NCI-H1105 treated with DMSO at 0.1 percent for 48 hours (cell line): ENCODE data around the gene SUGCT.
"Not testable (repeated sequence)": the region's sequence is repeated elsewhere in the genome, so short reads cannot be mapped to it uniquely, and the experiment has no call there.

Experiments
- DNase-seq: peaks from one replicate; lab custom pipeline; 2025; lab: John Stamatoyannopoulos, UW

SUGCT gene

DNA sequence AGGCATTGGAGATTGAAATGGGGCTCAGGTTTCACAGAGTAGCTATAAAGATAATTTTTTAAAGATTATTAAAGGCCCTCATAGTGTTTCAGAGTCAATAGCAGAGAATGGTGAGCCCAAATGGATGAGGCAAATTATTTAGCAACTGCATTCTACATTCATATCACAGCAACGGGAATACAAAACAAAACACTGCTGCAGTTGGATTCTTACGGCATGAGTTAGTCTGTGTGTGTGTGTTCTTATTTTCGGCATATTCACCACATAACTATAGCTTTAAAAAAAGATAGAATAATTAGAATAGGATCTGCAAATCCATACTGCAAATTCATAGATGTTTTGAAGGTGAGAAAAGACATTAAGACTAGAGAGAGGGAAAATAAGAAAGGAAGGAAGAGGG, 66.0 kb downstream of the SUGCT start:
- no peak for DNase-seq

DNA sequence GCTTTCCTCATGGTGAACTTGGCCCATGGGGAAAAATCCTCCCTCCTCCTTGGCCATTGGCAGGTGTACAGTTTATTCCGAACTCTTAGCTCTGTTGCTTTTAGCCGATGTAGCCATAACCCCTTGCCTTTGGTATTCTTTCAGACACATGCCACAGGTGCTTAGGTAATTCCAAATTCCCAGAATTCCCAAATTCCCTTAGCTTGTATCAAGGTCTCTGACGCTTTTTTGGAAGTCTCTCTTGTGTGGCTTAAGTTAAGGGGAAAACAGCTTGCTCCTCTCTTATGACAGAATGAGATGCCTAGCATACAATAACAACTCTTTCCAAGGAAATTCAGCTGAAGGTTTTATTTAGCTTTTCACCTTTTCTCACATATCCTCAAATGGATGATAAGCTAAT, 68.0 kb downstream of the SUGCT start:
- no peak for DNase-seq

DNA sequence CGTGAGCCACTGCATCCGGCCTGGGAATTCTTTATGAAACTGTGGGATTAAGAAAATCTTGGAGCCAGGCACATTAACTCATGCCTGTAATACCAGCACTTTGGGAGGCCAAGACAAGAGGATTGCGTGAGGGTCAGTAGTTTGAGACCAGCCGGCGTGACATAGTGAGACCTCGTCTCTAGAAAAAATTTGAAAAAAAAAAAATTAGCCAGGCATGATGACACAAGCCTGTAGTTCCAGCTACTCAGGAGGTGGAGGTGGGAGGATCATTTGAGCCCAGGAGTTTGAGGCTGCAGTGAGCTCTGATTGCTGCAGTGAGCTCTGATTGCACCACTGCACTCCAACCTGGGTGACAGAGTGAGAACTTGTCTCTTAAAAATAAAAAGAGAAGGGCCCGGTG, 69.8 kb downstream of the SUGCT start:
- no peak for DNase-seq

DNA sequence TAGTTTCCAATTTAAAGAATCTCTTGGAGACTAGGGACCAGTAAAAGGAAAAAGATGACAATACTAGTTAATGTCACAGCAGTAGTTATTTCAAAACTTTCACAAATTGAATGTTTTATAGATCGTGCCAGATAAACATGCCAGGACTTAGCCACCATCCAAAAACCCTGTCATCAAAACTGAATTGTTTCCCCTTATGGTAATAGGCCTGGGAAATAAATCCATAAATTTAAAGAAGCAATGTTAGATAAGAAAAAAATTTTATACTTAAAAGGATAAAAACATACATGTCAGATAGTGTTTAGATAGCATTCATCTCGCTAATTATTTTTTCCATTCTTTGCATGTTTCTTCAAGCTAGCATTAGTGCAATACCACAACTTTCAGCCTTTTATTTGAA, 71.2 kb downstream of the SUGCT start:
- no peak for DNase-seq

DNA sequence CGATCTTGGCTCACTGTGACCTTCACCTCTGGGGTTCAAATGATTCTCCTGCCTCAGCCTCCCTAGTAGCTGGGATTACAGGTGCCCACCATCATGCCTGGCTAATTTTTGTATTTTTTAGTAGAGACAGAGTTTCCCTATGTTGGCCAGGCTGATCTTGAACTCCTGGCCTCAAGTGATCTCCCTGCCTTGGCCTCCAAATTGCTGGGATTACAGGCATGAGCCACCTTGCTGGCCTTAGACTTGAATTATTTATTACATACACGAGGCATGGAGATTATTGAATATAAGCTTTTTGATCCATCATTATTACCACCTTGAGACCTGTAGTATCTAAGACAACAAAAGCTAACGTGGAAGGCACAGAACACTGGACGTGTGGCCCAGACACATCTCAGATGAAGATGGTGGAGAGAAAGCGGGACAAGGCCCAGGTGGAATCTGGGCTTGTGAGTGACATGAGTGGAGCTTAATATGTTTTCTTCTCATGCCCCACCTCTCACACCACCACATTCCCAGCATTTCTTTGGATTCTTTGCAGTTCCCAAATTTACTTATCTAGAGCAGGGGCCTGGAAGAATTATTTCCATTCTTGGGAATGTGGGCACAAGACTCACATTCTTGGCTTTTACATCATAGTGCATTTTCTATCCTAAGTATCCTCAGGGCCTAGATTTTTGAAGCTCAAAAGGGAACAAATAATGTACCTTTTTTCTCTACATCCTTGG, 76.6 kb downstream of the SUGCT start:
- DNase-seq = no peak

DNA sequence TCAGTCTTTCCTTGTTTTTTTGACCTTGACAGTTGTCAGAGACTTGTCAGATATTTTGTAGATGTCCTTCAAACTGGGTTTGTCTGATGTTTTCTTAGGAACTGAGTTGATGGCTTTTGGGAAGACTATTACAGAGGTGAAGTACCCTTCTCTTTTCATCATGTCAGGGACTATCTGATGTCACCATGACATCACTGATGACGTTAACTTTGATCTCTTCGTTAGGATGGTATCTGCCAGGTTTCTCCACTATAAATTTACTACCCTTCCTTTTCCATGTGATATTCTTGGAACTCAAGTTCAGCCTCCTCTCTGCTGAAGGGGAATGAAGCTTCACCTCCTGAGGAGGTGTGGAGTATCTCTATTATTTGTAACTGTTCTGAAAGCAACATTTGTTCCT, 78.5 kb downstream of the SUGCT start:
- DNase-seq = no peak

DNA sequence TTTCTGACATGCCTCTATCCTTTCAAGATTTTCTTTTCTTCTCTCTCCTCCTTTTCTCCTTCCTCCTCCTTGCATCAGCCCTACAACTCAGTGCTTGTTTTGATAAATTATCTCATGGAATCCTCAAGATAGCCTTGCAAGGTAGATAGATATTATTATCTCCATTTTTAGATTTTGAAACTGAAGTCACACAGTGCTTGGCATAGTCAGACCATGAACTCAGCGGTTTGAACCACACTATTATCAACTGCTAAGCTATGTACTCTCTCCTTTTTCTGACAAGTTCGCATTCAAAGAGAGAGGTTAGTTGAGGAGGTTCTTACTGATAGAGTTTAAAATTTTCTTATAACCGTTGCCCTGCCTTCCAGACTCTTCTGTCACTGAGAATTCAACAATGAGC, 79.1 kb downstream of the SUGCT start:
- DNase-seq = no peak

DNA sequence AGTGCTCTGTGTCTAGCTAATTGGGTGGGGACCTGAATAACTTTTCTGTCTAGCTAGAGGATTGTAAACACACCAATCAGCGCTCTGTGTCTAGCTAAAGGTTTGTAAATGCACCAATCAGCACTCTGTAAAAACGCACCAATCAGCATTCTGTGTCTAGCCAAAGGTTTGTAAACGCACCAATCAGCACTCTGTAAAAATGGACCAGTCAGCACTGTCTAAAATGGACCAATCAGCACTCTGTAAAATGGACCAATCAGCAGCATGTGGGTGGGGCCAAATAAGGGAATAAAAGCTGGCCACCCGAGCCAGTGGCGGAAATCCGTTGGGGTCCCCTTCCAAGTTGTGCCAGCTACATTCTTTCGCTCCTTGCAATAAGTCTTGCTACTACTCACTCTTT, 83.8 kb downstream of the SUGCT start:
- DNase-seq = not testable (repeated sequence)

DNA sequence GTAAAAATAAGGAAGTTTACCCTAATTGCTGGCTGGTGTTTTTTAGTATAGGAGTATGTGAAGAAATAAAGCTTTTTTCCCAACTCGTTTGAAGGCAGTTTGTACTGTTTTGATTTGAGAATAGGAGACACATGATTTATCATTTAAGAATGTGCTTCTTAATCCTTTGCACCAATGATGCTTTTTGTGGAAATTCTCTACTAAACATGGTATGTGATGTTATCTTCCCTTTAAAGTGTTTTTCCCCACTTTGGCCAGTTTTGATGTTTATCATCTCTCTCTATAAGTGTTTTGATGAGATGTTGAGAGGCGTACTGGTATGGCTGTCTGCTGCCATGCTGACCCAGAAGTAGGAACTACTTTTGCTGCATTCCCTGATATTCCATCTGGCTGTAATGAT, 85.1 kb downstream of the SUGCT start:
- DNase-seq = no peak

DNA sequence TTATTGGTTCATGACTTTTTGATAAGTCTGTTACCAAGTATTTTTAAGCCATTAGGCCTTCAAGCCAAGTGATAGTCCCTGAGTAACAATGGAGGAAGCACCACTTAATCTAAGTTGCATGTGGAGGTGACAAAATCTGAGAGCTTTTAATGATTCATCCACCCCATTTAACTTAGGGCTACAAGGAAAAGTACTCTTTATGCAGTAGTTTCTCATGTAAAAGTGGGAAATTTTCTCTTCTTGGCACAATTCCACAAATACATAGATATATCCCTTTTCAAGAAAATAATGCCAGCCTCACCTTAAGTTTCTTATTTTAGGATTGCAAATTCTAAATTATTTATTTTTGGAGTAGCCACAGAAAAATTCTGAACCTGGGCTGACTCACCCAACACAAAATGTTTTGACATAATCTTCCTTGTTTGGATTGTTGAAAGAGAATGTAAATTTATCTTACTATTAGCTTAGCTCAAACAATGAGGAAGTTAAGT, 85.7 kb downstream of the SUGCT start:
- no peak for DNase-seq

DNA sequence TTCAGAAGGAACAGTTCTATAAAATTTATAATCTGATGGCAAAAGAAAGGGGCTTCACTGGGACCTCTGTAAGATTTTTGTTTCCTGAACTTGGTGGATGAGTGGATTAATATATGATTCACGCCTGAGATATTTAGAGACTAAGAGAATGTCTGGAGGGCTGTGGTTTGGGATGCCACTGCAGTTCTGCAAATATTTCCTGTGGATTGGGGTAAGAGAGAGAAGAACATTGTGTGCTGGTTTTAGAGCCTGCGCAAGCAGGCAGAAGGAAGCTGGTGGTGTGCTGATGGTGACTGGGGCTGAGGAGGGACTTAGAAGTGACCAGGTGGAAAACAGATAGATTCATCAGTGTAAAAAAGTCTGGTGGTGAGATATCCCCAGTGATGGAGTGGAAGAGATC, 87.0 kb downstream of the SUGCT start:
- DNase-seq = no peak

DNA sequence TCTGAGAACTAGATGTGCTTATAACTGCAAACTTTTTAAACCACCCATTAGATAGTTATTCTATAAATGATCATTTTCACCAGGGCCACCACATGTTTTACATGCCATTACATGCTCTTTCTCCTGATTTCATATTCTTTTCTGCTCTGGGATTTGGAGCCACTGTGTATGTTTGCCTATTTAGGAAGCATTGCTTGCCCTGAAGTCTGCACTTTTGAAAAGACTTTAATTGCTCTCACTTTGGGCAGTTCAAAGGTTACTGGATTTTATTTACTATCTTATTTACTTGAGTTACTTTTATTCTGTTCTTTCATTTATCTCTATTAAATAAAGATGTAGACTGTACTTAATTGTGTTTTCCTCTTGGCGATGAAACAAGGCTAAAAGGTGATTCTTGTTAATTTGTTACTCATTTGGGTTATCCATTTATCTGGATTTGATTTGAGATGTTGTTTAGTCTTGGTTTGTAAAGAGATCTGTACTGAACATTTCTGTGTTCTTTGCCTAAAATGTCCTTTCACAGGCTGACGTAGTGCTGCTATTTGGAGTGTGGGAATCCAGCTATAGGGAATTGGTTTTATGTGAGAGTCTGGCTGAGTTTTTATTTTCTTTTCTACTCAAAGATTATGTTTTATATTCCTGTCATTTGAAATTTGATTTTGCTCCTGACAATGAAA, 88.8 kb downstream of the SUGCT start:
- DNase-seq = no peak

DNA sequence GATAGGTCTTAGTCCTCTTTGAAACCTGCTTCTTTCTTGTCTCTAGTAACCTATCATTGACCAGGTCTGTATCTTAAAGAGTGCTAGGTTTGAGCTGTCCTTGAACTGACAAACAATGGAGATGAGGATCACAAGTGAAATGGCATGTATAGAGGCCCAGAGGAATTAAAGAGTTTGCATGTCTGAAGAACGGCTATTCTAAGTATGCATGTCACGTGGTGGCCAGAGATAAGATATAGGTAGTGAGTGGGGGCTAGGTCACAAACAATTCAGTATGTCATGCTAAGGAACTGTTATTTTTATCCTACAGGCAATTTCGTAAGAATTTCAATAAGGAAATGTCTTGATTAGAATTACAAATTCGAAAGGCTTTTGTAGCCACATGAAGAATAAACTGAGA, 95.3 kb downstream of the SUGCT start:
- DNase-seq = no peak

DNA sequence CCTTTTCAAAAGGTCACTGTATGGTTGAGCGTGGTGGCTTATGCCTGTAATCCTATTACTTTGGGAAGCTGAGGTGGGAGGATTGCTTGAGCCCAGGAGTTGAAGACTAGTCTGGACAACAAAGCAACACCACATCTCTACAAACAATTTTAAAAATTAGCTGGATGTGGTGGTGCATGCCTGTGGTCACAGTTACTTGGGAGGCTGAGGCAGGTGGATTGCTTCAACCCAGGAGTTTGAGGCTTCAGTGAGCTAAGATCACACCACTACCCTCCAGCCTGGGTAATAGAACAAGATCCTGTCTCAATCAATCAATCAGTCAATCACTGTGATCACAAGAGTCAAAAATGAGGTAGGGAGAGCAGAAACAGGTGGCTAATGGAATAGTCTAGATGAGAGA, 97.0 kb downstream of the SUGCT start:
- no peak for DNase-seq

DNA sequence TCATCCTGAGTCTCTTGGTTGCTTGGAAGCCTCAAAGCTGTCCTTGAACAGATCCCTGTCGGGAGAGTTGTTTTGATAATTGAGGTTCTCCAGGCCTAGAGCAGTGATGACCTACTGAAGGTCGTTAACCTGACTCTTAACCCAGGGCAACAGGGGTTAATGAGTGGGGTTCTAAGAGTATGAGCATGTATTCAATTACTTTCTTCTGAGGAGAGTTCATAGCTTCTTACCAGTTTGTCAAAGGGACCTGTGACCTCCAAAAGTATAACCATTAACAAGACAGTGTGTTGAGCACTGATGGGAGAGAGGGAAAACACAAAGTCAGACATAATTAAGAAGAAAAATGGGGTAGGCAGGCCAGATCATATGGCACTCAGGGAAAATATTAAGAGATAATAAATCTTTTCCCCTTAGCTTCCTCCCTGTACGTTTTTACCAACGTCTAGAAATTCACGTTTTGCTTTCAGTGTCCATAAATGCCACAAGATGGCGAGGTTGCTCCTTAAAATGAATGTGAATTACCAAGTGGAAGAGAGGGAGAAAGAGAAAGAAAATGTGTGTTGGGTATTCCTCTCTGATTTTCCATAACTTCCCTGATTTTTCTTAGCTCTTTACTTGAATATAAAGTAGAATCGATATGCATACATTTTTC, 97.6 kb downstream of the SUGCT start:
- peak; percentile 50 for DNase-seq

DNA sequence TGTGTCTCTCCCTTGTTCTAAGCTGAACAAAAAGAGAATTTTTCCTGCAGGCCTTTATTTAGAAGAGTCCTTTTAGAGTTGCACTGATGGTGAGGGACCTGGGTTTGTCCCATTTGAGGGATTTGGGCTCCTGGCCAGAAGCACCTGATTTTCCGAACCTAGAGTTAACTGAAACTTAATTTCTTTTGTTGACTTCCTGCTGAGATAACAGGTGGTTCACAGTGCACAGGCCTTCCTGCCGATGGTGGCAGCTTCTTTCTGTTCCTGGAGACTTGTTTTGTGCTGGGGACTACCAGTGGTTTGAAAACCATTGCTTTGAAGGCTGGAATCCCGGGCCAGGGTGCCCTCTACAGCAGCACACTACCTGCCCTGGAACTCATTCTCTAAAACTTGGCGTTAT, 99.2 kb downstream of the SUGCT start:
- DNase-seq = no peak

DNA sequence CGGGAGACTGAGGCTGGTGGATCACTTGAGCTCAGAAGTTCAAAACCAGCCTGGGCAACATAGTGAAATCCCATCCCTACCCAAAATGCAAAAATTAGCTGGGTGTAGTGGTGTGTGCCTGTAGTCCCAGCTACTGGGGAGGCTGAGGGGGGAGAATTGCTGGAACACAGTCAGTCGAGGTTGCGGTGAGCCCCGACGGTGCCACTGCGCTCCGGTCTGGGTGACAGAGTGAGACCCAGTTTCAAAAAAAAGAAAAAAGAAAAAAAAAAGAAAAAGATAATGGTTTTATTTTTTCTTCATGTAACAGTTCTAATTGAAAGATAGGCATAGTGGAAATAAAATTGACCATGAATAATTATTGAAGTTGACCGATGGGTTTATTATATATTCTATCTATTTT, 99.9 kb downstream of the SUGCT start:
- DNase-seq = no peak

DNA sequence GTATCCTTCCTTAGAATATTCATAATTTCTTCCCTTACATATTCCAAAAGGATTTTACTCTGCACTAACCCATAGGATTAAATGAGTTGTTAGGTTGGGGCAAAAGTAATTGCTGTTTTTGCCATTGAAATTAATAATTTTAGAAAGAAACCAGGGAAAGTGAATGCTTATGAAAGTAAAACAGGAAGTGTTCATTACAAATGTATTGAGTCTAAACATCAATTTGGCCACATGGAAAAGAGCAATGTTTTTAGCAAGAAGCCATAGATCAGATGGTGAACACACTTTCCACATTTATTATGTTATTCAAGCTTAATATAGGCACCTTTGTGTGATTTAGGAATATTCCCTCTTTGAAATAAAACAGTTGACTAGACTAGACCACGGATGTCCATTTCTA, 102.9 kb downstream of the SUGCT start:
- no peak for DNase-seq

DNA sequence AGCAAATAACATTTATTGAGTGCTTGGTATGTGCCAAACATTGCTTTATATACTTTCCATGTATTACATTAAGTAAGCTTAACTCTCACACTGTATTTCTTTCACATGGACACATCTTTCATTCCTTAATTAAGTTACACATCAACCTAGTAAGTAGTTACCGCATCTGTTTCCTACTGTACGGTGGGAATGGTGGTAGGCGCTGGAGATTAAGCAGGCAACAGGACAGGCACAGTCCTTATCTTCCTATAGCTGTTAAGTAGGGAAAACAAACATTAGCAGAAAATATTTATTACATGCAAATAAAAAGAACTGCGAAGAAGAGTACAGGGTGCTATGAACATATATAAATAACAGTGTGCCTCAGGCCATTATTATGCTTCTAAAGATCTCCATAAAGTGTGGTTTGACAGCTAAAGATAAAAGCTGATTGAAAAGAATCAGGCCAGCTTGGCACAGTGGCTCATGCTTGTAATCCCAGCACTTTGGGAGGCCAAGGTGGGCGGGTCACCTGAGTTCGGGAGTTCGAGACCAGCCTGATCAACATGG, 105.0 kb downstream of the SUGCT start:
- DNase-seq = no peak

DNA sequence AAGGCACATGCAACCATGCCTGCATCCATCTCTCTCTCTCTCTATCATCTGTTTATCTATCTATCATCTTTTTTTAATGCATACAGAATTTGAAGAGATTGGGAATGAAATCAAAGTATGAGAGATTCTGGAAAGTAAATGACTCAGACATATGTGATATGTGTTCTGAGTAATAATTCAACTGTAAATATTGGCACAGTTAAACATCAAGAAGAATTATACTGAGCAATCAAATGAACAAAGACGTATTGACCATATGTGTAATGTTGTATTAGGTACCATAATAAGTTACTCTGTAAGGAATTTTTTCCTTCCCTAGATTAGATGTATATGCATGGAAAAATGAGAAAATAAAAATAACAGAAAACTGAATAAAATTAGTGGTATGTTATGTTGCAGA, 108.3 kb downstream of the SUGCT start:
- DNase-seq = no peak

DNA sequence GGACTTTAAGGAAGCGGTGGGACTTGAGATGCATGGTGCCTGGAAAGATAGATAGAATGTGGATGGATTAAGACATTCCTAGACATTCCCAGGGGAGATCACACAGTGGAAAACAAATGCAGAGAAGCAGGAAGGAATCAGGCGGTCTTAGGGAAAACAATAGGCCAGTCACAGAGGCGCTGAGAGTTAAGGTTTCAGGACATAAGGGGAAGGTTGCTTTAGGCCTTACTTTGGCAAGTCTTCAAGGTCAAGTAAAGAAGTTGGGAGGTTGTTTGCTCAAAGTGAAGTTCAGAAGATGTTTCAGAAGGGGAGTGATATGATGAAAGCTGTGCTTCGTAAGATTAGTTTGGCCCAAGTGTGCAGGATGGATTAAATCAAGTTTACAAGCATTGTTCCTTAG, 109.4 kb downstream of the SUGCT start:
- no peak for DNase-seq

DNA sequence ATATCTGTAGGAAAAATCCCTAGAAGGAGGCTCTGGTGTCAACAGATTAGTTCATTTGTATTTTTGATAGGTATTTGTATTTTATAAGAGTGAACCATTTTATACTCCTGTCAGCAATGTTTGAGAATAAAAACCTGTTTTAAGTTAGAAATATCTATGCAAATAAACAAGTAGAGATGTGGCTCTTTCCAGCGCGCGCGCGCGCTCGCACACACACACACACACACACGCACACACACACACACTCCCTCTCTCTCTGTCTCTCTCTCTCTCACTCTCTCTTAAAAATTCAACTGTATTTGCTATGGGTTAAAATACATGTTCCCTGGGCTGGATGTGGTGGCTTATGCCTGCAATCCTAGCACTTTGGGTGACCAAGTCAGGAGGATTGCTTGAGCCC, 113.9 kb downstream of the SUGCT start:
- DNase-seq = no peak

DNA sequence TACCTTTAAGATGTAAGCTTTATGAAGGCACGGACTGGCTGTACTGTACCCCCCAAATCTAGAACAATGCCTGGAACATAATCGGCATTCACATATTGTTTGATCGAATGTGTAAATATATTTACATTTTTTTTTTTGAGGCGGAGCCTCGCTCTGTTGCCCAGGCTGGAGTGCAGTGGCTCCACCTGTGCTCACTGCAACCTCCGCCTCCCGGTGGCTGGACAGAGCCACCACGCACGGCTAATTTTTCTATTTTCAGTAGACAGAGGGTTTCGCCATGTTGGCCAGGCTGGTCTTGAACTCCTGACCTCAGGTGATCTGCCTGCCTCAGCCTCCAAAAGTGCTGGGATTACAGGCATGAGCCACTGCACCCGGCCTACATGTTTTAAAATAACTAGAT, 118.6 kb downstream of the SUGCT start:
- DNase-seq = not testable (repeated sequence)
